ENCODE measurements around the gene TAS2R39. TPM values are rescaled to one million over a fixed set of nuclear protein-coding genes. Genes with fewer than 3 reads are reported as not detected.
A peak's percentile ranks its signal among the peaks of the same experiment; 100 is the strongest.
"Not testable (repeated sequence)": the region's sequence is repeated elsewhere in the genome, so short reads cannot be mapped to it uniquely, and the experiment has no call there.

Gene TAS2R39
- polyA plus RNA-seq (ENCODE audit: insufficient read length in 4 of 4): not detected

DNA sequence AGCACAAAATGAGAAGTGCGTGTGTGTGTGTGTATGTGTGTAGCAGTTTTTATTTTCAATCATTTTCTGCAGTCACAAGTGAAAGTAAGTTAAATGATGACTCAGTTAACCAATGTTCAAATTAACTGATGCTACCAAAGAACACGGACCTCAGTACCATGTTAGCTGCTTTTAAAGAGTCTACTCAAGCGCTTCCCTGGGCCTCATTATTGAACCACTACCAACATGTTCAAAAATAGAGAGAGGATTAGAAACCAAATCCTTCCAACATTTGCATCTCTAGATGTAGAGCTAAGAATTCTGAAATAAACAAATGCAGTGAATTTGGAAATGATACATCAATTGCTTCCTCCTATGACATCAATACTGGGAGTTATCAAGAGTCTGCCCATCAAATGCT, at the start of gene TAS2R39:
Gene TAS2R39, plus strand, starts transcription at position 396 of the 400 bp plus-strand sequence. Its CDS starts 0 bp downstream, at position 396.
- DNase-seq (ENCODE audit: low read depth in 4 of 4, low spot score in 3 of 4): no peak

DNA sequence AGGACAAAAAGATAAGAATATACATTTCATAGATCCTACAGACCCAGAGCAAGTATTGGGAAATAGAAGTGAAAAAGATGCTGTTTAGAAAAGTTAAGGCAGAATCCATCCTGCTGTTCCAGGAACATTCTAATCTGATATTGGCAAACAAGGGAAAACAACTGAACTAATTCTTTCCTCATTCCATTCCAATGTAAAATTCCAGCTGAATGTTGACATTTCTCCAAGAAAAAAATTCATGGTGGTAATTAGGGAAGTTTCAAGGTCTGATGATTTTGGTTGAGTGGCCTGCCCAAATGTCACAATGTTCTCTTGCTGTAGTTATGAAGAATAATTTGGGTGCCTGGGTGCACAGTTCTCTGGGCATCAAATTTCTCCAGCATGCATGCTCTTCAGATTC, 36.1 kb upstream of the TAS2R39 start:
- DNase-seq (ENCODE audit: low read depth in 4 of 4, low spot score in 3 of 4): no peak

DNA sequence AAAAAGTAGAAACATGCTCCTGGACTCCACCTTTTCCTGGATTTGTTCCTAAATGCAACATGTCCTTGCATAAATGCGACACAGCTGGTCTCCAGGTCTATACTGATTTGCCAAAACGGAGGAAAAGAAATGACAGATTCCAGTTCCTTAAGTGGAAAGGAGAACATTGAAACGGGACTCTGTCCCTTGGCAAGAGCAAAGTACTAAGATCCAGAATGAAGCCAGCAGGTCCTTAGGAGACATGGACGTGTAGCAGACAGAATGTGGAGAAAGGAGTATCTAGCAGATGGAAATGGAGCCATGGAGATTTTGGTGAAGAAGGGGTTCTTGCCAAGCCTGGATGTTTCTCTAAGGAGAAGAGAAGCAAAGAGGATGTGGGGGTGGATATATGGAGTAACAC, 35.2 kb upstream of the TAS2R39 start:
- no peak for DNase-seq (ENCODE audit: low read depth in 4 of 4, low spot score in 3 of 4)

DNA sequence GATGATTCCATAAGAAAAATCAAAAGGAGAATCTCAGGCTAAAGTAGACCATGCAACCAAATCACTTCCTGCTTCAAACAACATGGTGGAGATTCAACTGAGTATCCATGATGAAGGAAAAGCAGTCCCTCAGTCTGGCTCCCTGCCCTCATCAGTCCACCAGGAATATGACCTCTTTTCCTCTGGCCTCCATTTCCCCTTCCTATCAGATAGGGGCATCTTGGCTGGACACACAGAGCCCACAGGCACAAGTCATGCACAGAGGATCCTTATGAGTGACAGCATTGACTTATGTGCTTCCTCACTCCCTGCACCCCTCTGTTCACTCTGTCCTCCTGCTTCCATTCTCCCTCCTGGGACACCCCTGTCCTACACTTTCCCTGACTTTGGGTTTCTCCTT, 34.6 kb upstream of the TAS2R39 start:
- no peak for DNase-seq (ENCODE audit: low read depth in 4 of 4, low spot score in 3 of 4)

DNA sequence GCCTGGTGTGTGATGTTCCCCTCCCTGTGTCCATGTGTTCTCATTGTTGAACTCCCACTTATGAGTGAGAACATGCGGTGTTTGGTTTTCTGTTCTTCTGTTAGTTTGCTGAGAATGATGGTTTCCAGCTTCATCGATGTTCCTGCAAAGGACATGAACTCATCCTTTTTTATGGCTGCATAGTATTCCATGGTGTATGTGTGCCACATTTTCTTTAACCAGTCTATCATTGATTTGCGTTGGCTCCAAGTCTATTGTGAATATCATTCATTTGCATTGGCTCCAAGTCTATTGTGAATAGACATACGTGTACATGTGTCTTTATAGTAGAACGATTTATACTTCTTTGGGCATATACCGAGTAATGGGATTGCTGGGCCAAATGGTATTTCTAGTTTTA, 32.5 kb upstream of the TAS2R39 start:
- not testable (repeated sequence) for DNase-seq (ENCODE audit: low read depth in 4 of 4, low spot score in 3 of 4)

DNA sequence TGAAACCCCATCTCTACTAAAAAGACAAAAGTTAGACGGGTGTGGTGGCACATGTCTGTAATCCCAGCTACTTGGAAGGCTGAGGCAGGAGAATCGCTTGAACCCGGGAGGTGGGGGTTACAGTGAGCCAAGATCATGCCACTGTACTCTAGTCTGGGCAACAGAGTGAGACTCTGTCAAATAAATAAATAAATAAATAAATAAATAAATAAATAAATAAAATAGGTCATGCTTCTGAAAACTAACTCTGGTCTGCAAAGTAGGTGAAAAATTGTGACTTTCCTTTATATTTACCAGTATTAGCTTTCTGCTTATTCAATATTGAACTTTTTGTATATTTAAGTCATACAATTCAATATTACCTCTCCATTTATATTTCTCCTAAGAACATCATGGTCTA, 24.6 kb upstream of the TAS2R39 start:
- not testable (repeated sequence) for DNase-seq (ENCODE audit: low read depth in 4 of 4, low spot score in 3 of 4)

DNA sequence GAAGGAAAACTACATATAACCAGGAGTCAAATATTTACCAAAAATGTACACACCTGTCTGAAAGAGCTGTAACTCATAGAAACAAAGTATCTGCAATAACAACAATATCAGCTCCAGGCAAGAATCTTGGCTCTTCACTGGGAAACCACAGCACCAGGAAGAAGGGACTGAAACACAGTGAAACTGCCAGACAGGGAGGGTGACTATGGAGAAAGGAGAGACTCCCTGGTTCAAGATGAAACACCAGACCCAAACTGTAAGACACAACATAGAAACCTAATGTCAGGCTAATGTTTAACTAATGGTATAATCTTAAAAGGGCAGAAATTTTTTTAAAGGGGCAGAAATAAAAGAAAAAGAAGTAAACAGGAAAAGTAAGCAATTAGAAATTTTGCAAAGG, 11.5 kb upstream of the TAS2R39 start:
- no peak for DNase-seq (ENCODE audit: low read depth in 4 of 4, low spot score in 3 of 4)

DNA sequence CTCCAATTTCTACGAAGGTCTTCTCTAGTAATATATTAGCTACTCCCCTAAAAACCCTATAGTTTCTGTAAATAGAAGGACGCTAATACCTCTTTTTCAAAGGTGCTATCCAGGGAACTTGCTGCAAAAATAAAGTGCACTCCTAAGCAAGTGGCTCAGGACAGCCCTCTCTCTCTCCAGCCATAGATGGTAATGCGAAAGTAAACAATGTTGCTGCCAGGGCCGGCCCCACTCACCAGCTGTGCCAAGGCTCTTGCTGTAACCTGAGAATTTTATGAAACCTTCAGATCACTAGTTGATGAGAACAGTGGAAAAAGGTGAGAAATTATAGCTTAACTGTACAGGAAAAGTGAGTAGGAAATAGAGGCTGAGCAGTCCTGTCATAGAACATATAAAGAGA, 10.9 kb upstream of the TAS2R39 start:
- DNase-seq (ENCODE audit: low read depth in 4 of 4, low spot score in 3 of 4): peak in 1 of 4 donors; percentile 3

DNA sequence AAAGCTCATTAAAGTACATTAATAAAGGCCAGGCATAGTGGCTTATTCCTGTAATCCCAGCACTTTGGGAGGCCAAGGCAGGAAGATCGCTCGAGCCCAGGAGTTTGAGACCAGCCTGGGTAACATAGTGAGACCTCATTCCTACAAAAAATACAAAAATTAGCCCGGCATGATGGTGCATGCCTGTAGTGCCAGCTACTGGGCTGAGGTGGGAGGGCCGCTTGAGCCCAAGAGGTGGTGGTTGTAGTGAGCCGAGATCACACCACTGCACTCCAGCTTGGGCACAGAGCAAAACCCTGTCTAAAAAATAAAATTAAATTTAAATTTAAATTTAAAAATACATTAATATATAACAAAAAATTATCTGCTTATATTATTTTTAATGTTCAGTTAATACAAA, 7.1 kb upstream of the TAS2R39 start:
- DNase-seq (ENCODE audit: low read depth in 4 of 4, low spot score in 3 of 4): no peak

DNA sequence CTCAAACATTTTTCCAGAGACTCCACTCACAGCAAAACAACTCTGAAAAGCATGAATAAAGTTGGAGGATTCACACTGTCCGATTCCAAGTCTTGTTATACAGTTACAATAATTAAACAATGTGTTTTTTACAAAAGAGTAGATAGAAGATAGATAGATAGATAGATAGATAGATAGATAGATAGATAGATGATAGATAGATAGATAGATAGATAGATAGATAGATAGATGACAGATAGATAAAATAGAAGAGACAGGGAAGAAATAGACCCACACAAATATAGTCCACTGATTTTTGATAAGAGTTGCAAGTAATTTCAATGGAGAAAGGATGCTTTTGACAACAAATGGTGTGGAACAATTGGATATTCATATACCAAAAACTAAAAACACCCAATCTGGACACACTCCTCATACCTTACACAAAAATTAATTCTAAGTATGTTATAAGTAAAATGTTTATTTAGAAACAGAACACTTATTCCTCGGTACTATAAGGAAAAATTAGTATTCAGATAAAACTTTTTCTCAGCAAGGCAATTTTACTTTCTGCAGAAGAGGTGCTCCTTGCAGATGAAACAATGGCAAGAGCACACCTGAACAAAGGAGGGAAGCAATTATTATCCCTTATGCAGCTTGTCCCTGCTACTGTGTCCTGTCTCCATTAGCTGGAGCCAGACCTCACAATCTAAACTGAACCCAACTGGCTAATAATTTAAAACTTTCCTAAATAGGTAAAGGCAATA, 5.7 kb upstream of the TAS2R39 start:
- no peak for DNase-seq (ENCODE audit: low read depth in 4 of 4, low spot score in 3 of 4)

DNA sequence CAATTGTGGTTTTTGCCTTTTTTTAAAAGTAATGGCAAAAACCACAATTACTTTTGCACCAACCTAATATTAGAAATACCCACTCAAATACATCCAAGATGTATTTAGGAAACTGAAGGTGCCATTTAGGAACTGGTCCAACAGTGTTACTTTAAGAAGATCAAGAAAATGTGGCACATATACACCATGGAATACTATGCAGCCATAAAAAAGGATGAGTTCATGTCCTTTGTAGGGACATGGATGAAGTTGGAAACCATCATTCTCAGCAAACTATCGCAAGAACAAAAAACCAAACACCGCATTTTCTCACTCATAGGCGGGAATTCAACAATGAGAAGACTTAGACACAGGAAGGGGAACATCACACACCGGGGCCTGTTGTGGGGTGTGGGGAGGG, 2.4 kb upstream of the TAS2R39 start:
- DNase-seq (ENCODE audit: low read depth in 4 of 4, low spot score in 3 of 4): not testable (repeated sequence)

DNA sequence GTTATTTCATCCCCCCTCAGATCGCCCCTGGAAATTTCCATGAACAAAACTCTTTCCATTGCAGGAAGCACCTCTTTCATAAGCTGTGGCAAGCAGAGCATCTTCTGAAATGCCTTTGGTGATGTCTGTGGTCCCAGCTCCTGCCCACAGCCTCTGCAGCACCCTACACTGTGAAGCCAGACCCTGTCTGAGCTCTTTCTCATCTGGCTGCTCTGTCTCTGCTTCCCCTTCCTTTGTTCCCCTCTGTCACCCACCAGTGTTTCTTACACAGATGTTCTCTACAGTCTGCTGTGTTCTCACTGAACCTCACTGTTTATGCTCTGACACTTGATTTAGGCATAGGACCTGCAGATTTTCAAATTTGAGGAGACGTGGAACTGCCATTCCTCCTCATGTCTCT, 1.9 kb upstream of the TAS2R39 start:
- DNase-seq (ENCODE audit: low read depth in 4 of 4, low spot score in 3 of 4): no peak

DNA sequence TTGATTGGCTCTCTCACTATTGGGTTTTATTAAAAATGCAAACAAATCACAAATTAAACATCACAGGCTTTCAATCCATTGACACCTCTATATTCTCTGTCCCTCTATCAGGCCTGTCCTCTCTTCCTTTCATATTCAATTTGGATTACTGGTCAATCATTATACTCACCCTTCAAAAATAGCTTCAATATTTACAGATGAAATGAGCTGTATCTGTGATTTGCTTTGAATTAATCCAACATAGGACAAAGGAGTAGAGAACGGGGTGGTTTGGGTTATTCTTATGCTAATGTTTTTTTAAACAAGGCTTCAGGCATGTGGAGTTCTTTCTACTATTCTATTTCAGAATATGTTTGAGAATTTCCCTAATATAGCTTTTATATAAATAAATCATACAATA, 2.3 kb downstream of the TAS2R39 start:
- DNase-seq (ENCODE audit: low read depth in 4 of 4, low spot score in 3 of 4): no peak

DNA sequence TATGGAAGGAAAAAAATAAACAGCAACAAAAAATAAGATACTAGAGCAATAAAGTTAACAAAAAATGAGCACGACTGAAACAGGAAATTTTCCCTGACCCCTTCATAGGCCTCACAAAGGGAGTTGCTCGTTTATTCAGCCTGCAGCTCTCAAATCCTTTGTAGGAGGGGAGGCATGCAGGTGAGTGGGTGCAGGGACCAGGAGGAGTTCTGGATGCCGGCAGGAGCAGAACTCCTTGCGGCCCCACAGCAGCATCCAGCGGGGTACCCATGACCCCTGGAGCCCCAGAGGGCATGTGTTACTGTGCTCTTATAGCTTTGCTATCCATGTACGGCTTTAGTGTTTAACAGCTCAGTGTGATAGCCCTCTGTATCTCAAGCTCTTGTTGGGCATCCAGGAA, 5.8 kb downstream of the TAS2R39 start:
- no peak for DNase-seq (ENCODE audit: low read depth in 4 of 4, low spot score in 3 of 4)

DNA sequence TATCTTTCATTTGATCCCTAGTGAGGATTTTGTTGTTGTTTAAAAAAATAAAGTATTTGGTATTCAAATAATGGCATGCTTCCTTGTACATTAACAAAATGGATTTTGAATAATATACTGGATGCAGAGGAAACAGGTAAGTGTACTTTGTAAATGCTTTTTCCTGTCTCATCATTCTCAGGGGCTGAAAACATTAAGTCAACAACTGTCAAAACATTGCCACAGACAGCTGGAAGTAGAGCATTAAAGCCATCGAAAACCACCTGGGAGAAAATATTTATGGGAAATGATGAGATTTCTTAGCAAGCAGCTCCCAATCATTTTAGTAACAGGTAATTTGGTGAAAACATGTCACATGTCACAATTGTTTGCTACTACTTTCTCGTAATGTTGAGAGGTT, 10.7 kb downstream of the TAS2R39 start:
- DNase-seq (ENCODE audit: low read depth in 4 of 4, low spot score in 3 of 4): no peak

DNA sequence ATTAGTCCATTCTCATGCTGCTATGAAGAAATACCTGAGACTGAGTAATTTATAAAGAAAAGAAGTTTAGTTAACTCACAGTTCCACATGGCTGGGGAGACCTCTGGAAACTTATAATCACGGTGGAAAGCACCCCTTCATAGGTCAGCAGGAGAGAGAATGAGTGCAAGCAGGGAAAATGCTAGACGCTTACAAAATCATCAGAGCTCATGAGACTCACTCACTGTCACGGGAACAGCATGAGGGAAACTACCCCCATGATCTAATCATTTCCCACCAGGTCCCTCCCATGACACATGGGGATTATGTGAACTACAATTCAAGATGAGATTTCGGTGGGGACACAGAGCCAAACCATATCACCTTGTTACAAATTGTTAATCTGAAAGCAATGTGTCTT, 15.8 kb downstream of the TAS2R39 start:
- no peak for DNase-seq (ENCODE audit: low read depth in 4 of 4, low spot score in 3 of 4)

DNA sequence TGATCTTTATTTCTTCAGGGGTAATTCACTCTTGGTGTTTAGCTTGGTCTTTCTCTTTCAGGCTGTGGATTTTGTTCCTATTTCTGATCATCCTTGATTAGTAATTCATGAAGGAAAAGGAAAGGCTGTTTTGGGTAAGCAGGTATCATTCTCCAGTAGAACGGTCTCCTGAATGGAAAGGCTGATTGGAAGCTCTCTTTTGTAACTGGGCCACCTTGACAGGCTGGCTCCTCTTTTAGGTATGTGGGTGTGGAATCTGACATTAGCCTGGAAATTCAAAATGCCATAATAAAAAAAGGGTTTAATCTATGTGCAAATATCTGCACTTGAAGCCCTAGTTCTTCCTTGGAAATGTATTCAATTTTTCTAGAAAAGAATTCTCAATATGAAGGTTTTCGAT, 18.9 kb downstream of the TAS2R39 start:
- DNase-seq (ENCODE audit: low read depth in 4 of 4, low spot score in 3 of 4): no peak

DNA sequence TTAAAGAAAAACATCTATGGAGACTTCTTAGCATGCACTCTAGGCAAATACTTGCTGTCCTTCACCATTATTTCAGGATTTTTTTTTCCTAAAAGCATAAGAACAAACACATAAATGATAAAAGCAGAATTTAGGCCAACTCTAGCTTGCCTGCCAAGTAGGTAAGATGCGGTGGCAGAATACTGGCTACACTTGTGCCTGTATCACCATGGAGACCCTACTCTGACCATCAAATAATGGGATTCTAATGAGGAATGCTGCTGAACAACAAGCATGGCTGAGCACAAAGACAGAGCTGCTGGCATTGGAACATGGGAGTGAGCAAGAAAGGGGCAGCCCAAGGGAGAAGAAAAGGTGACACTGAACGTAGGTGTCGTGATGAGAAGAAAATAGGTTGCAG, 20.2 kb downstream of the TAS2R39 start:
- DNase-seq (ENCODE audit: low read depth in 4 of 4, low spot score in 3 of 4): no peak

DNA sequence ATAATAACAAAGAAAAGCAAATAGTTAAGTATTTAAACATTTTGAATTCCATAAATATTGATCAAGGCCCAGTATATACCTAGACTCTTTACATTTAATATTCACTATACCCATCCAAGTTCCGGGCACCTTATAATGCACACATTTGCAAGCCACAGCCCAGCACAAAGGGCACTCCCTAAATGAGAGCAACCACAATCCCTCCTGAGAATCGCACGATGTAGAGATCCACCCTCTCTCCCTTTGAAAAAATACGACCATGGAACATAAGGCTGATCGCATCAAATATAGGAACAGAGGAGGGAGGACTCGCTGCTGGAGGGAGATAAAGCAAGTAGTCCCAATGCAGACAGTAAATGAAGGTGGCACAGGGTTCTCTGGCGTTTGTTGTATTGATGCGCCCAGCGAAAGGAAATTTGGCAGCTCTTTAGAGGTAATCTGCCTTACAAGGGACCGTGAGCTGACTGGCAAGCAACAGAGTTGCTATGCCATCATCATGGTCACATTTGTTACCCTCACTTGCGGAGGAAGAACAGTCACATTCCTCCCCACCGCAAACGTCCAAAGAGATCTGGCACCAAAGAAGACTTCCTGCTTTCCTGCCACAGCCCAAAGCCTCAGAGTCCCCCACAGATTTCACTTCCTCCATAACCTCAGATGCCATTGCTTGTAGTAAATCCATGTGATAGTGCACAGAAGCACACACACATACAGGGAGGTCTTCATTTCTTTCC, 22.5 kb downstream of the TAS2R39 start:
- DNase-seq (ENCODE audit: low read depth in 4 of 4, low spot score in 3 of 4): no peak

DNA sequence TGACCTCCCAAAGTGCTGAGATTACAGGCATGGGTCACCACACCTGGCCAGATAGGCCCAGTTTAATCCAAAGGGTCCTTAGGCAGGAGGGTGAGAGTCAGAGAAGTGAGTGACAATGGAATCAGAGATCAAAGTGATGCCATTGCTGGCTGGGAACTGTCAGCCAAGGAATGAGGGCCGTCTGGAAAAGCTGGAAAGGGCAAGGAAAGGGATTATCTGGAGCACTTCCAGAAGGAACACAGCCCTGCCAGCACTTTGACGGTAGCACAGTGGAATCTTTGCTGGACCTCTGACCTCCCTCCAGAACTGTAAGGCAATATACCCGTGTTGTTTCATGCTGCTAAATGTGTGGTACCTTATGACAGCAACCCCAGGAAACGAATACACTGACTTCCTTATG, 27.3 kb downstream of the TAS2R39 start:
- no peak for DNase-seq (ENCODE audit: low read depth in 4 of 4, low spot score in 3 of 4)

DNA sequence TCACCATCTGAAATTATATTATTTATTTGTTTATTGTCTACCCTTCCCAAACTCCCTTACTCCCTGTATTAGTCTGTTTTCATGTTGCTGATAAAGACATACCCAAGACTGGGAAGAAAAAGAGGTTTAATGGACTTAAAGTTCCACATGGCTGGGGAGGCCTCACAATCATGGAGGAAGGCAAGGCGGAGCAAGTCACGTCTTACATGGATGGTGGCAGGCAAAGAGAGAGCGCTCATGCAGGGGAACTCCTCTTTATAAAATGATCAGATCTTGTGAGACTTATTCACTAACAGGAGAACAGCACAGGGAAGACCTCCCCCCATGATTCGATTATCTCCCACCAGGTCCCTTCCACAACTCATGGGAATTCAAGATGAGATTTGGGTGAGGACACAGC, 30.3 kb downstream of the TAS2R39 start:
- not testable (repeated sequence) for DNase-seq (ENCODE audit: low read depth in 4 of 4, low spot score in 3 of 4)
